H9 (cell line): ENCODE results near the gene CNTN2. TPM values are rescaled to one million over a fixed set of nuclear protein-coding genes. Genes with fewer than 3 reads are reported as not detected.

Experiments used
- DNase-seq: peaks from one replicate; pipeline ENCODE4 v3.0.0-alpha.2; 2017
- H2AFZ ChIP-seq: one replicate; pipeline ENCODE4 v1.6.1; 2013; ENCODE audit warnings: mild to moderate bottlenecking, low read length, control low read depth, moderate library complexity
- H2AK5ac ChIP-seq: 2 replicates; pipeline ENCODE4 v1.6.1; 2013; ENCODE audit warnings: low read length, control low read depth, mixed read lengths; ENCODE audit not compliant: insufficient read length
- H2BK120ac ChIP-seq: one replicate; pipeline ENCODE4 v1.6.1; 2013; ENCODE audit warnings: low read depth, mild to moderate bottlenecking, low read length, control low read depth, inconsistent platforms; ENCODE audit not compliant: poor library complexity, severe bottlenecking
- H2BK12ac ChIP-seq: 2 replicates; pipeline ENCODE4 v1.6.1; 2013; ENCODE audit warnings: low read length, control low read depth, mixed read lengths, low read depth; ENCODE audit not compliant: insufficient read length
- H2BK15ac ChIP-seq: 2 replicates; pipeline ENCODE4 v1.6.1; 2013; ENCODE audit warnings: low read depth, low read length, control low read depth
- H2BK20ac ChIP-seq: one replicate; pipeline ENCODE4 v1.6.1; 2013; ENCODE audit warnings: low read depth, mild to moderate bottlenecking, low read length, control low read depth, inconsistent platforms; ENCODE audit not compliant: poor library complexity, severe bottlenecking
- H2BK5ac ChIP-seq: 2 replicates; pipeline ENCODE4 v1.6.1; 2013; ENCODE audit warnings: low read length, control low read depth, mixed read lengths; ENCODE audit not compliant: insufficient read length
- H3K14ac ChIP-seq: 2 replicates; pipeline ENCODE4 v1.6.1; 2013; ENCODE audit warnings: low read length, control low read depth; ENCODE audit not compliant: insufficient read depth
- H3K18ac ChIP-seq: 2 replicates; pipeline ENCODE4 v1.6.1; 2013; ENCODE audit warnings: low read depth, mild to moderate bottlenecking, mixed read lengths, low read length, control low read depth; ENCODE audit not compliant: insufficient read length
- H3K23ac ChIP-seq: 2 replicates; pipeline ENCODE4 v1.6.1; 2013; ENCODE audit warnings: low read length, control low read depth, mixed read lengths, low read depth; ENCODE audit not compliant: insufficient read length
- H3K23me2 ChIP-seq: 2 replicates; pipeline ENCODE4 v1.6.1; 2013; ENCODE audit warnings: low read depth, mild to moderate bottlenecking, mixed read lengths, low read length, control low read depth; ENCODE audit not compliant: insufficient read length, poor library complexity, severe bottlenecking
- H3K27ac ChIP-seq: 2 replicates; pipeline ENCODE4 v1.5.1; 2013; ENCODE audit warnings: low read length, control low read depth, mixed read lengths, low read depth; ENCODE audit not compliant: insufficient read length
- H3K27me3 ChIP-seq: 2 replicates; pipeline ENCODE4 v1.6.1; 2013; ENCODE audit warnings: low read length, control low read depth, inconsistent platforms; ENCODE audit not compliant: insufficient read depth
- H3K4ac ChIP-seq: 2 replicates; pipeline ENCODE4 v1.6.1; 2013; ENCODE audit warnings: low read depth, mild to moderate bottlenecking, control low read depth, inconsistent platforms, low read length, moderate library complexity
- H3K4me1 ChIP-seq: 2 replicates; pipeline ENCODE4 v1.6.1; 2013; ENCODE audit warnings: low read length, control low read depth, inconsistent platforms; ENCODE audit not compliant: insufficient read depth
- H3K4me2 ChIP-seq: 2 replicates; pipeline ENCODE4 v1.6.1; 2013; ENCODE audit warnings: low read length, control low read depth, mixed read lengths; ENCODE audit not compliant: insufficient read length, insufficient read depth
- H3K56ac ChIP-seq: 2 replicates; pipeline ENCODE4 v1.6.1; 2013; ENCODE audit warnings: low read depth, mild to moderate bottlenecking, mixed read lengths, low read length, control low read depth; ENCODE audit not compliant: insufficient read length
- H3K79me1 ChIP-seq: 2 replicates; pipeline ENCODE4 v1.6.1; 2013; ENCODE audit warnings: low read depth, mild to moderate bottlenecking, moderate library complexity, low read length, control low read depth, inconsistent platforms; ENCODE audit not compliant: insufficient read depth, poor library complexity, severe bottlenecking
- H3K79me2 ChIP-seq: 2 replicates; pipeline ENCODE4 v1.6.1; 2013; ENCODE audit warnings: low read length, control low read depth, inconsistent platforms; ENCODE audit not compliant: insufficient read depth
- H3K9ac ChIP-seq: 2 replicates; pipeline ENCODE4 v1.6.1; 2013; ENCODE audit warnings: low read length, control low read depth, mixed read lengths; ENCODE audit not compliant: insufficient read length; ENCODE audit errors: extremely low read depth
- H3K9me3 ChIP-seq: one replicate; pipeline ENCODE4 v1.6.1; 2013; ENCODE audit warnings: low read depth, low read length, inconsistent platforms; ENCODE audit not compliant: control insufficient read depth
- H3T11ph ChIP-seq: one replicate; pipeline ENCODE4 v1.6.1; 2013; ENCODE audit warnings: mild to moderate bottlenecking, low read length, control low read depth, inconsistent platforms
- H4K20me1 ChIP-seq: one replicate; pipeline ENCODE4 v1.6.1; 2013; ENCODE audit not compliant: control insufficient read depth, insufficient read length, insufficient read depth
- H4K5ac ChIP-seq: 2 replicates; pipeline ENCODE4 v1.6.1; 2013; ENCODE audit warnings: low read depth, mild to moderate bottlenecking, mixed read lengths, low read length, control low read depth; ENCODE audit not compliant: insufficient read length
- H4K8ac ChIP-seq: replicated peaks from 2 replicates; pipeline ENCODE4 v1.6.1; 2013; ENCODE audit warnings: low read length, control low read depth, mixed read lengths, low read depth; ENCODE audit not compliant: insufficient read length
- H4K91ac ChIP-seq: 2 replicates; pipeline ENCODE4 v1.6.1; 2013; ENCODE audit warnings: low read depth, mild to moderate bottlenecking, moderate library complexity, mixed read lengths, low read length, control low read depth; ENCODE audit not compliant: insufficient read length
- H3K27ac Mint-ChIP-seq, 3 experiments: 2 replicates in 2 of 3; 3 replicates in 1 of 3; pipeline ENCODE4 v1.8.0; 2020 to 2021; ENCODE audit warnings: mixed read lengths in 3 of 3, mild to moderate bottlenecking in 1 of 3, moderate library complexity in 1 of 3
- H3K27me3 Mint-ChIP-seq: 2 replicates; pipeline ENCODE4 v1.8.0; 2021; ENCODE audit warnings: low read depth, mild to moderate bottlenecking, moderate library complexity, mixed read lengths
- H3K36me3 Mint-ChIP-seq, 3 experiments: 2 replicates in 2 of 3; 3 replicates in 1 of 3; pipeline ENCODE4 v1.8.0; 2020 to 2021; ENCODE audit warnings: low read depth in 3 of 3, mixed read lengths in 3 of 3; ENCODE audit not compliant: insufficient read depth in 1 of 3
- H3K4me1 Mint-ChIP-seq, 2 experiments: 2 replicates each; pipeline ENCODE4 v1.8.0; 2020; ENCODE audit warnings: mixed read lengths in 2 of 2
- H3K4me3 Mint-ChIP-seq, 2 experiments: 2 replicates in 1 of 2; 3 replicates in 1 of 2; pipeline ENCODE4 v1.8.0; 2020 to 2021; ENCODE audit warnings: mild to moderate bottlenecking in 2 of 2, mixed read lengths in 2 of 2, moderate library complexity in 1 of 2
- H3K9me3 Mint-ChIP-seq, 2 experiments: 2 replicates in 1 of 2; 3 replicates in 1 of 2; pipeline ENCODE4 v1.8.0; 2020; ENCODE audit warnings: mild to moderate bottlenecking in 2 of 2, mixed read lengths in 2 of 2, moderate library complexity in 1 of 2
- CTCF ChIP-seq: fragments of 200-600 bp; sonication (generic); conservative IDR thresholded peaks from 3 replicates; pipeline ENCODE4 v1.8.0; 2021; ENCODE audit warnings: antibody characterized with exemption, mild to moderate bottlenecking
- WGBS: extraction: QIAGEN DNeasy Blood & Tissue Kit; methylation state at CpG from one replicate; pipeline ENCODE4 v1.1.7; 2013; ENCODE audit warnings: missing lambda C conversion rate, low lambda C conversion rate, mixed read lengths; ENCODE audit not compliant: insufficient read length; ENCODE audit errors: extremely low coverage; 5-methylcytosine and 5-hydroxymethylcytosine counted together
- total RNA-seq: library from RNA; stranded (reverse); gene quantifications from 2 replicates; pipeline ENCODE4 v1.2.1, GENCODE V29; 2021

Gene CNTN2
- total RNA-seq, 1 experiment from 2014 or later, result 0.42 TPM

GRCh38 chr1:205049479-205049878 is 6.5 kb downstream of the CNTN2 start:
- no peak overlapping the region for H3T11ph ChIP-seq
- H2BK20ac ChIP-seq, result no peak overlapping the region
- no CpG with 5 or more reads among the region's 6 CpGs for WGBS
- H3K79me2 ChIP-seq, result no peaks in the 10 kb centered on the region
- no peak overlapping the region for H3K4me2 ChIP-seq
- no peak overlapping the region for H2AK5ac ChIP-seq
- no peak overlapping the region for H4K91ac ChIP-seq
- no peak overlapping the region for H4K5ac ChIP-seq
- no peaks in the 10 kb centered on the region; a peak in 1 of 5 replicates for H3K9me3 Mint-ChIP-seq
- H4K20me1 ChIP-seq, result peaks cover 4% of the 10 kb centered on the region
- H3K18ac ChIP-seq, result no peak overlapping the region
- H3K27ac ChIP-seq, result no peak overlapping the region
- no peaks in the 10 kb centered on the region for H3K27me3 ChIP-seq
- H2BK5ac ChIP-seq, result no peak overlapping the region
- H3K27me3 Mint-ChIP-seq, result peaks cover 37% of the 10 kb centered on the region
- no peak overlapping the region for H4K8ac ChIP-seq
- H3K4ac ChIP-seq, result no peak overlapping the region
- H2BK12ac ChIP-seq, result no peak overlapping the region
- H3K9me3 ChIP-seq, result no peaks in the 10 kb centered on the region
- no peak overlapping the region for H2AFZ ChIP-seq
- DNase-seq, result no peak
- H3K9ac ChIP-seq, result no peak overlapping the region
- H3K79me1 ChIP-seq, result no peaks in the 10 kb centered on the region
- H3K36me3 Mint-ChIP-seq, result no peaks in the 10 kb centered on the region
- no peak for TF ChIP-seq CTCF
- H3K4me1 Mint-ChIP-seq, result peaks cover 33 to 55% of the 10 kb centered on the region in 2 experiments
- H3K56ac ChIP-seq, result no peak overlapping the region
- H3K4me3 Mint-ChIP-seq, result no peak overlapping the region
- peaks cover 6% of the 10 kb centered on the region; the same call in 1 of the 2 replicates for H3K4me1 ChIP-seq
- H3K14ac ChIP-seq, result no peak overlapping the region
- no peaks in the 10 kb centered on the region for H3K23me2 ChIP-seq
- H3K23ac ChIP-seq, result no peak overlapping the region
- H3K27ac Mint-ChIP-seq, result no peak overlapping the region
- H2BK15ac ChIP-seq, result no peak overlapping the region
- no peak overlapping the region for H2BK120ac ChIP-seq
